Endothelial cell of umbilical vein (primary cell): ENCODE measurements around the gene PILRA. TPM values are rescaled to one million over a fixed set of nuclear protein-coding genes. Genes with fewer than 3 reads are reported as not detected.

Experiments used
- BruUV-seq: library from RNA; stranded (reverse); fragments of 400-500 nt; replicated peaks from 2 replicates; lab custom pipeline; 2021; lab: Mats Ljungman, UMichigan
- CTCF ChIA-PET: fragments of 300-600, 350-600 bp; sonication (Branson Sonifier 250); formaldehyde crosslinking; loops from one replicate; lab custom pipeline; 2021; ENCODE audit warnings: antibody characterized with exemption, inconsistent platforms; lab: Charles Lee
- POLR2A ChIA-PET: fragments of 300-600, 350-600 bp; sonication (Branson Sonifier 250); formaldehyde crosslinking; loops from one replicate; lab custom pipeline; 2021; ENCODE audit warnings: antibody characterized with exemption, inconsistent platforms; lab: Charles Lee
- DNase-seq: peaks from one replicate; pipeline ENCODE4 v3.0.0-alpha.2; 2011; ENCODE audit warnings: low read depth, low spot score
- FAIRE-seq: peaks from 2 replicates; lab custom pipeline; 2011; peaks lifted over from hg19 to GRCh38; lab: Jason Lieb, UNC
- H2AFZ ChIP-seq: 2 replicates; pipeline ENCODE4 v1.6.0; 2012; ENCODE audit warnings: low read depth, low read length, control low read depth, inconsistent platforms
- H3K27ac ChIP-seq: 2 replicates; pipeline ENCODE4 v1.5.1; 2011; ENCODE audit warnings: low read depth, mild to moderate bottlenecking, control low read depth, low read length, moderate library complexity; ENCODE audit not compliant: insufficient read depth
- H3K27me3 ChIP-seq, 2 experiments: 2 replicates each; pipeline versions ENCODE4 v1.6.0 to v1.6.1; 2011; ENCODE audit warnings: low read length in 2 of 2, mixed read lengths in 1 of 2; ENCODE audit not compliant: control insufficient read depth in 2 of 2, insufficient read depth in 2 of 2
- H3K36me3 ChIP-seq, 2 experiments: 2 replicates in 1 of 2; 3 replicates in 1 of 2; pipeline ENCODE4 v1.5.1; 2011; ENCODE audit warnings: low read length in 2 of 2, mild to moderate bottlenecking in 1 of 2, moderate library complexity in 1 of 2; ENCODE audit not compliant: control insufficient read depth in 2 of 2, insufficient read depth in 2 of 2; ENCODE audit errors: extremely low read depth in 1 of 2
- H3K4me1 ChIP-seq: 3 replicates; pipeline ENCODE4 v1.5.1; 2011; ENCODE audit warnings: mild to moderate bottlenecking, low read length; ENCODE audit not compliant: control insufficient read depth, insufficient read depth; ENCODE audit errors: extremely low read depth
- H3K4me2 ChIP-seq: 2 replicates; pipeline ENCODE4 v1.6.1; 2011; ENCODE audit warnings: low read length, control low read depth, mixed read lengths; ENCODE audit not compliant: insufficient read depth
- H3K4me3 ChIP-seq, 3 experiments: fragments of 200-600 bp in 1 of 3; sonication (generic), shearing (Covaris generic) in 1 of 3; replicated peaks in 1 of 3; 2 replicates each; pipeline ENCODE4 v1.5.1; 2011 to 2016; ENCODE audit warnings: control low read depth in 3 of 3, low read length in 3 of 3, mild to moderate bottlenecking in 2 of 3, inconsistent platforms in 1 of 3, low read depth in 1 of 3, moderate library complexity in 1 of 3; ENCODE audit not compliant: insufficient read depth in 1 of 3
- H3K79me2 ChIP-seq: 2 replicates; pipeline ENCODE4 v1.6.0; 2012; ENCODE audit warnings: low read length, inconsistent platforms; ENCODE audit not compliant: control insufficient read depth, insufficient read depth
- H3K9ac ChIP-seq: replicated peaks from 2 replicates; pipeline ENCODE3; 2011; ENCODE audit warnings: low read length, control low read depth; ENCODE audit not compliant: insufficient read depth; ENCODE audit errors: extremely low read depth
- H3K9me1 ChIP-seq: replicated peaks from 3 replicates; pipeline ENCODE4 v1.6.0; 2011; ENCODE audit warnings: mild to moderate bottlenecking, low read length; ENCODE audit not compliant: control insufficient read depth, insufficient read depth; ENCODE audit errors: extremely low read depth
- H3K9me3 ChIP-seq: replicated peaks from 2 replicates; pipeline ENCODE4 v1.5.1; 2012; ENCODE audit warnings: low read length, inconsistent platforms; ENCODE audit not compliant: control insufficient read depth, insufficient read depth
- H4K20me1 ChIP-seq: replicated peaks from 2 replicates; pipeline ENCODE3; 2011; ENCODE audit warnings: mild to moderate bottlenecking, low read length; ENCODE audit not compliant: control insufficient read depth, insufficient read depth; ENCODE audit errors: extremely low read depth
- CTCF ChIP-seq, 2 donors: IDR thresholded peaks; 1 replicate in 1 of 2; 2 replicates in 1 of 2; pipeline ENCODE4 v1.5.1; 2011; ENCODE audit warnings: low read length in 2 of 2, mild to moderate bottlenecking in 2 of 2, moderate library complexity in 2 of 2, control low read depth in 1 of 2, inconsistent platforms in 1 of 2, low read depth in 1 of 2; ENCODE audit not compliant: insufficient read depth in 1 of 2; ENCODE audit errors: extremely low read depth in 1 of 2
- EZH2 ChIP-seq: IDR thresholded peaks from 2 replicates; pipeline ENCODE4 v1.6.1; 2012; ENCODE audit warnings: borderline replicate concordance, low read depth, mild to moderate bottlenecking, moderate library complexity, low read length, inconsistent platforms; ENCODE audit not compliant: severe bottlenecking
- FOS ChIP-seq: IDR thresholded peaks from 2 replicates; pipeline ENCODE4 v1.6.1; 2011; ENCODE audit warnings: mild to moderate bottlenecking, low read length, moderate library complexity, borderline replicate concordance; ENCODE audit not compliant: insufficient read depth
- GATA2 ChIP-seq: IDR thresholded peaks from 2 replicates; pipeline ENCODE4 v1.7.0; 2011; ENCODE audit warnings: low read depth, mild to moderate bottlenecking, moderate library complexity, mixed read lengths, low read length; ENCODE audit not compliant: insufficient read length, insufficient read depth
- JUN ChIP-seq: IDR thresholded peaks from 2 replicates; pipeline ENCODE4 v1.6.1; 2011; ENCODE audit warnings: borderline replicate concordance, low read depth; ENCODE audit not compliant: insufficient read length, insufficient read depth
- MAX ChIP-seq: IDR thresholded peaks from 2 replicates; pipeline ENCODE4 v1.6.1; 2011; ENCODE audit not compliant: insufficient read depth, insufficient read length
- MYC ChIP-seq: IDR thresholded peaks from one replicate; pipeline ENCODE4 v1.6.1; 2011; ENCODE audit warnings: mild to moderate bottlenecking, low read depth, low read length
- POLR2A ChIP-seq: IDR thresholded peaks from 2 replicates; pipeline ENCODE4 v1.6.1; 2012; ENCODE audit warnings: low read depth, mild to moderate bottlenecking, control low read depth, low read length
- POLR2AphosphoS5 ChIP-seq: IDR thresholded peaks from 2 replicates; pipeline ENCODE4 v1.6.1; 2012; ENCODE audit warnings: low read depth, mild to moderate bottlenecking, control low read depth, low read length, moderate library complexity; ENCODE audit not compliant: insufficient read depth
- dilution Hi-C: fragments of 300-500 bp; cut with MboI; formaldehyde crosslinking; loops from one replicate; pipeline ENCODE4 v1.15.0; 2019; ENCODE audit warnings: low sequenced_read_pairs; ENCODE audit not compliant: extremely low pct_ligation_motif_present
- intact Hi-C: fragments of 100-400 bp; cut with micrococcal nuclease; formaldehyde crosslinking; loops from one replicate; pipeline ENCODE4 v1.10.0; 2022
- polyA plus RNA-seq, 4 experiments: library from polyadenylated mRNA; depleted of rRNA in 3 of 4; stranded (reverse) in 3 of 4; unstranded in 1 of 4; fragments of >200 nt; gene quantifications; 2 replicates each; pipeline versions ENCODE4 v1.2.1 to v1.2.3, GENCODE V29; 2011 to 2012; ENCODE audit warnings: missing spikeins in 1 of 4
- total RNA-seq: library from RNA; stranded (reverse); gene quantifications from 2 replicates; pipeline ENCODE4 v1.2.3, GENCODE V29; 2021

PILRA gene
- total and polyA plus RNA-seq, 2 donors (not counting 3 experiments of a cell fraction or from before 2014, with no cell fraction given), result 0.61 to 1.3 TPM

DNA sequence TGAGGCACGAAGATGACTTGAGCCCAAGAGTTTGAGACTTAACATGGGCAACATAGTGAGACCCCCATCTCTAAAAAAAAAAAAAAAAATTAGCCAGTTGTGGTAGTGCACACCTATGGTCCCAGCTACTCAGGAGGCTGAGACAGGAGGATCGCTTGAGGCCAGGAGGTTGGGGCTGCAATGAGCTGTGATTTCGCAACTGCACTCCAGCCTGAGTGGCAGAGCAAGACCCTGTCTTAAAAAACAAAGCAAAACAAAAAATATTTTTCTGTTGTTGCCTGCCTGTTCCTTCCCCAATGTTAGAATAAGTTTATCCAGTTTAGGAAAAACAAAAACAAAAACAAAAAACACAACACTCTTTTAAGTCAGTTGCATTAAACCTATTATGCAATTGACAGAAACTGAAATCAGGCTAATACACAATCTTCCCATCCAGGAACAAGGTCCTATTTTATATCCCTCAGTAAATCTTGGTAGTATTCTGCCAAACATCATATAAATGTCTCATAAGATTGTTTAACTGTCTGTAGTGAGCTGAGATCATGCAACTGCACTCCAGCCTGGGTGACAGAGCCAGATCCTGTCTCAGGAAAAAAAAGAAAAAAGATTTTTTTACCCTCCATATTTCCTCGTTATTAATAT is 4.9 kb downstream of the PILRA start:
- H3K79me2 ChIP-seq, result no peaks in the 10 kb centered on the region
- H3K27ac ChIP-seq, result no peak overlapping the region
- no peaks in the 10 kb centered on the region for H3K9me1 ChIP-seq
- no peaks in the 10 kb centered on the region for H3K36me3 ChIP-seq
- intact Hi-C loops, result no loop called here
- H3K4me1 ChIP-seq, result no peaks in the 10 kb centered on the region
- no peaks in the 10 kb centered on the region for H3K27me3 ChIP-seq
- no peaks in the 10 kb centered on the region for H4K20me1 ChIP-seq
- ChIA-PET POLR2A (interaction anchor here (0.7 kb wide), 1 partner anchor 29 kb away, joined by 4 read pairs; no protein-coding TSS in a partner anchor), CTCF (no interaction called here)
- H3K4me2 ChIP-seq, result no peak overlapping the region
- H3K9ac ChIP-seq, result no peak overlapping the region
- no peaks in the 10 kb centered on the region for H3K9me3 ChIP-seq
- BruUV-seq, result no TSS peak
- DNase-seq, result no peak
- dilution Hi-C loops, result no loop called here
- H2AFZ ChIP-seq, result no peak overlapping the region
- no peak overlapping the region for H3K4me3 ChIP-seq
- no peak for FAIRE-seq
- no peak for TF ChIP-seq MYC
- TF ChIP-seq CTCF (IDR thresholded peaks at IDR 0.05; ENCODE audit: extremely low read depth in 1 of 2, insufficient read depth in 1 of 2, low read depth in 1 of 2, low read length in 2 of 2), result no peak
- TF ChIP-seq GATA2, result no peak
- TF ChIP-seq FOS, result no peak
- TF ChIP-seq POLR2A, result no peak
- no peak for TF ChIP-seq MAX
- no peak for TF ChIP-seq EZH2
- no peak for TF ChIP-seq POLR2AphosphoS5
- no peak for TF ChIP-seq JUN
